IMR-90 (cell line): ENCODE measurements around the gene MRPL12.

Source experiments
- BHLHE40 ChIP-seq: fragments of 150-350 bp; IDR thresholded peaks from 2 replicates; pipeline ENCODE4 v1.6.1; 2016; ENCODE audit warnings: mild to moderate bottlenecking, low read depth, low read length
- FOS ChIP-seq: fragments of 150-350 bp; IDR thresholded peaks from 2 replicates; pipeline ENCODE4 v1.6.1; 2016; ENCODE audit warnings: low read depth, low read length
- MXI1 ChIP-seq: IDR thresholded peaks from 2 replicates; pipeline ENCODE4 v1.6.1; 2012; ENCODE audit warnings: low read depth, mild to moderate bottlenecking, low read length, moderate library complexity, borderline replicate concordance
- POLR2A ChIP-seq: IDR thresholded peaks from 2 replicates; pipeline ENCODE4 v1.6.1; 2012; ENCODE audit warnings: mild to moderate bottlenecking, low read depth, low read length
- SMC3 ChIP-seq: fragments of 150-350 bp; IDR thresholded peaks from 2 replicates; pipeline ENCODE4 v1.6.1; 2016; ENCODE audit warnings: low read depth, mild to moderate bottlenecking, antibody characterized with exemption, low read length, moderate library complexity
- TF ChIP-seq, protein P1 (sequence below): conservative IDR thresholded peaks from 2 replicates; pipeline ENCODE4 v1.5.1; 2012; ENCODE audit warnings: mild to moderate bottlenecking, low read depth, low read length, improper control_type of control experiment
- TF ChIP-seq, protein P2 (sequence below): fragments of 150-350 bp; IDR thresholded peaks from 2 replicates; pipeline ENCODE4 v1.6.1; 2017; ENCODE audit warnings: mild to moderate bottlenecking, antibody characterized with exemption, low read length, low read depth

DNA sequence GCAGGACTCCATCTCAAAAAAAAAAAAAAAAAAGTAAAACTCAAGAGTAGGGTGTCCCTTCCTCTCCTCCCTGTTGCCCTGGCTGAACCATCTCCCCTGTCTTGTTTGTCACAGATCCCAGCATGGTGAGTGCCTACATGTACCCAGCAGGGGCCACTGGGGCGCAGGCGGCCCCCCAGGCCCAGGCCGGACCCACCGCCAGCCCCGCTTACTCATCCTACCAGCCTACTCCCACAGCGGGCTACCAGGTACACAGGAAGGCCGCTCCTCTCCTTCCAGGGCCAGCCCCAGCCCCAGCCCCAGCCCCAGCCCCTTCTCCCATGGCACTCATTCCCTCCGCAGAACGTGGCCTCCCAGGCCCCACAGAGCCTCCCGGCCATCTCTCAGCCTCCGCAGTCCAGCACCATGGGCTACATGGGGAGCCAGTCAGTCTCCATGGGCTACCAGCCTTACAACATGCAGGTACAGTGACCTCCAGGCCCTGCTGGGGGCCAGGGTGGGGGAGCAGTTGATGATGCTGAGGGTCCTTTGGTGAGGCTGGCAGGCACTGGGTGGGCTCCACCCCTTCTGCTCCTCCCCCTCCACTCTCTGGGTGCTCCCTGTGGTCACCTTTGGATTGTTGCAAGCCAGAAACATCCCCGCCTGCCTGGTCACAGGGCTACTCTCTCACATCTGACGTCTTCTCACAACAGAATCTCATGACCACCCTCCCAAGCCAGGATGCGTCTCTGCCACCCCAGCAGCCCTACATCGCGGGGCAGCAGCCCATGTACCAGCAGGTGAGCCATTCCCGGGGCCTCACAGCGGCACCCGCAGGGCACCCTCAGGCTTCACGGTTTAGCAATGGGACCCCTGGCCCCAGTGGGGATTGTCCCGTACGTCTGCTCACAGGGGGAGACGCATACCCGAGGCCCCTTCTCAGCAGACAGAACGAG is 2.5 kb upstream of the MRPL12 start:
- no peak for TF ChIP-seq FOS
- no peak for TF ChIP-seq MXI1
- TF ChIP-seq, protein P1, sequence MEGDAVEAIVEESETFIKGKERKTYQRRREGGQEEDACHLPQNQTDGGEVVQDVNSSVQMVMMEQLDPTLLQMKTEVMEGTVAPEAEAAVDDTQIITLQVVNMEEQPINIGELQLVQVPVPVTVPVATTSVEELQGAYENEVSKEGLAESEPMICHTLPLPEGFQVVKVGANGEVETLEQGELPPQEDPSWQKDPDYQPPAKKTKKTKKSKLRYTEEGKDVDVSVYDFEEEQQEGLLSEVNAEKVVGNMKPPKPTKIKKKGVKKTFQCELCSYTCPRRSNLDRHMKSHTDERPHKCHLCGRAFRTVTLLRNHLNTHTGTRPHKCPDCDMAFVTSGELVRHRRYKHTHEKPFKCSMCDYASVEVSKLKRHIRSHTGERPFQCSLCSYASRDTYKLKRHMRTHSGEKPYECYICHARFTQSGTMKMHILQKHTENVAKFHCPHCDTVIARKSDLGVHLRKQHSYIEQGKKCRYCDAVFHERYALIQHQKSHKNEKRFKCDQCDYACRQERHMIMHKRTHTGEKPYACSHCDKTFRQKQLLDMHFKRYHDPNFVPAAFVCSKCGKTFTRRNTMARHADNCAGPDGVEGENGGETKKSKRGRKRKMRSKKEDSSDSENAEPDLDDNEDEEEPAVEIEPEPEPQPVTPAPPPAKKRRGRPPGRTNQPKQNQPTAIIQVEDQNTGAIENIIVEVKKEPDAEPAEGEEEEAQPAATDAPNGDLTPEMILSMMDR, result no peak
- no peak for TF ChIP-seq POLR2A
- no peak for TF ChIP-seq SMC3
- TF ChIP-seq, protein P2, sequence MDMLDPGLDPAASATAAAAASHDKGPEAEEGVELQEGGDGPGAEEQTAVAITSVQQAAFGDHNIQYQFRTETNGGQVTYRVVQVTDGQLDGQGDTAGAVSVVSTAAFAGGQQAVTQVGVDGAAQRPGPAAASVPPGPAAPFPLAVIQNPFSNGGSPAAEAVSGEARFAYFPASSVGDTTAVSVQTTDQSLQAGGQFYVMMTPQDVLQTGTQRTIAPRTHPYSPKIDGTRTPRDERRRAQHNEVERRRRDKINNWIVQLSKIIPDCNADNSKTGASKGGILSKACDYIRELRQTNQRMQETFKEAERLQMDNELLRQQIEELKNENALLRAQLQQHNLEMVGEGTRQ, result no peak
- TF ChIP-seq BHLHE40, result no peak
